Kidney epithelial cell (primary cell): ENCODE results near the gene C1R. TPM values are rescaled to one million over a fixed set of nuclear protein-coding genes. Genes with fewer than 3 reads are reported as not detected.
"Not testable (repeated sequence)": the region's sequence is repeated elsewhere in the genome, so short reads cannot be mapped to it uniquely, and the experiment has no call there.

Experiments
- DNase-seq: peaks from one replicate; pipeline ENCODE4 v3.0.0-alpha.2; 2010; ENCODE audit warnings: low read depth
- H3K27me3 ChIP-seq: 2 replicates; pipeline ENCODE4 v1.6.0; 2011; ENCODE audit warnings: low read length; ENCODE audit not compliant: control insufficient read depth, insufficient read depth
- H3K36me3 ChIP-seq: 2 replicates; pipeline ENCODE4 v1.5.1; 2011; ENCODE audit warnings: low read length; ENCODE audit not compliant: control insufficient read depth, insufficient read depth
- H3K4me3 ChIP-seq: 2 replicates; pipeline ENCODE4 v1.5.1; 2011; ENCODE audit warnings: low read depth, mild to moderate bottlenecking, control low read depth, low read length
- CTCF ChIP-seq: IDR thresholded peaks from 2 replicates; pipeline ENCODE4 v1.5.1; 2011; ENCODE audit warnings: mild to moderate bottlenecking, moderate library complexity, low read length, control low read depth, inconsistent platforms; ENCODE audit not compliant: insufficient read depth, poor library complexity, severe bottlenecking
- total RNA-seq: library from RNA; depleted of rRNA; stranded (reverse); fragments of >200 nt; gene quantifications from 2 replicates; pipeline ENCODE4 v1.2.3, GENCODE V29; 2015

C1R gene
- total RNA-seq, 1 donor from 2014 or later: 13.5 TPM

- TF ChIP-seq CTCF: no peak
- Histone ChIP-seq H3K27me3 (peaks cover 4% of the 10 kb centered on the region), H3K4me3 (no peak overlapping the region), H3K36me3 (no peaks in the 10 kb centered on the region)
- no peak for DNase-seq
These were observed 37.3 kb downstream of the C1R start for GRCh38 chr12:7054925-7055324.

- not testable (repeated sequence) for H3K4me3 ChIP-seq
These were observed 42.3 kb downstream of the C1R start for GRCh38 chr12:7049973-7050372.

GRCh38 chr12:7049445-7049951, 42.7 kb downstream of the C1R start:
- DNase-seq, H3K4me3 ChIP-seq, H3K27me3 ChIP-seq, H3K36me3 ChIP-seq: not testable (repeated sequence)

More at GRCh38 chr12:7049973-7050372, 42.3 kb downstream of the C1R start:
- H3K27me3 ChIP-seq, H3K36me3 ChIP-seq, DNase-seq: not testable (repeated sequence)

GRCh38 chr12:7047306-7047705, 44.9 kb downstream of the C1R start:
- TF ChIP-seq CTCF: no peak
- DNase-seq: no peak
- Histone ChIP-seq H3K4me3 (no peak overlapping the region), H3K36me3 (no peaks in the 10 kb centered on the region), H3K27me3 (no peaks in the 10 kb centered on the region)

GRCh38 chr12:7046383-7047105, 45.7 kb downstream of the C1R start:
- TF ChIP-seq CTCF: no peak
- Histone ChIP-seq H3K4me3 (no peak overlapping the region), H3K27me3 (no peaks in the 10 kb centered on the region), H3K36me3 (no peaks in the 10 kb centered on the region)
- DNase-seq: no peak

GRCh38 chr12:7045913-7046312, 46.3 kb downstream of the C1R start:
- no peak overlapping the region for H3K4me3 ChIP-seq
- no peak for TF ChIP-seq CTCF
- H3K27me3 ChIP-seq: no peaks in the 10 kb centered on the region
- H3K36me3 ChIP-seq: no peaks in the 10 kb centered on the region
- no peak for DNase-seq

- no peak overlapping the region for H3K4me3 ChIP-seq
- no peak for DNase-seq
- H3K27me3 ChIP-seq: no peaks in the 10 kb centered on the region
- no peak for TF ChIP-seq CTCF
- H3K36me3 ChIP-seq: no peaks in the 10 kb centered on the region
These were observed 49.4 kb downstream of the C1R start for GRCh38 chr12:7042842-7043241.
